ENCODE measurements around the gene EDAR. TPM values are rescaled to one million over a fixed set of nuclear protein-coding genes. Genes with fewer than 3 reads are reported as not detected.

Gene EDAR
- total RNA-seq, 2 donors from 2014 or later: 0.69 to 1.1 TPM

- DNase-seq: no peak
- Histone ChIP-seq H3K27me3 (no peaks in the 10 kb centered on the region), H3K4me1 (no peaks in the 10 kb centered on the region), H3K9me3 (no peaks in the 10 kb centered on the region), H3K27ac (no peak overlapping the region), H3K4me3 (no peak overlapping the region), H3K9ac (ENCODE audit: low read depth in 2 of 2, low read length in 2 of 2) (no peak overlapping the region), H3K36me3 (no peaks in the 10 kb centered on the region)
- intact Hi-C loops (cut with DNase I): no loop called here
- no peak for TF ChIP-seq CTCF (IDR thresholded peaks at IDR 0.05)
Observed at GRCh38 chr2:108910011-108910431, 79.0 kb downstream of the EDAR start.

GRCh38 chr2:108909275-108909823 is 79.7 kb downstream of the EDAR start:
- Histone ChIP-seq H3K4me3 (no peak overlapping the region), H3K27ac (no peak overlapping the region), H3K27me3 (no peaks in the 10 kb centered on the region), H3K4me1 (no peaks in the 10 kb centered on the region), H3K9ac (ENCODE audit: low read depth in 2 of 2, low read length in 2 of 2) (no peak overlapping the region), H3K9me3 (no peaks in the 10 kb centered on the region), H3K36me3 (no peaks in the 10 kb centered on the region)
- no peak for DNase-seq
- TF ChIP-seq CTCF (IDR thresholded peaks at IDR 0.05): no peak
- intact Hi-C loops (cut with DNase I): no loop called here

GRCh38 chr2:108908713-108909070 is 80.3 kb downstream of the EDAR start:
- no peak for DNase-seq

GRCh38 chr2:108907822-108908712 is 81.0 kb downstream of the EDAR start:
- Histone ChIP-seq H3K9ac (ENCODE audit: low read depth in 2 of 2, low read length in 2 of 2) (no peak overlapping the region), H3K27me3 (no peaks in the 10 kb centered on the region), H3K36me3 (no peaks in the 10 kb centered on the region), H3K9me3 (no peaks in the 10 kb centered on the region), H3K4me3 (no peak overlapping the region), H3K27ac (no peak overlapping the region), H3K4me1 (no peaks in the 10 kb centered on the region)
- no peak for DNase-seq
- TF ChIP-seq CTCF (IDR thresholded peaks at IDR 0.05): no peak
- intact Hi-C loops (cut with DNase I): no loop called here

More at GRCh38 chr2:108908713-108909070, 80.3 kb downstream of the EDAR start:
- H3K4me3 ChIP-seq: no peak overlapping the region
- H3K4me1 ChIP-seq: no peaks in the 10 kb centered on the region
- no peaks in the 10 kb centered on the region for H3K9me3 ChIP-seq
- no peak overlapping the region for H3K27ac ChIP-seq
- no peaks in the 10 kb centered on the region for H3K36me3 ChIP-seq
- intact Hi-C loops (cut with DNase I): no loop called here
- no peaks in the 10 kb centered on the region for H3K27me3 ChIP-seq
- no peak overlapping the region for H3K9ac ChIP-seq (ENCODE audit: low read depth in 2 of 2, low read length in 2 of 2)
- no peak for TF ChIP-seq CTCF (IDR thresholded peaks at IDR 0.05)

GRCh38 chr2:108906403-108907077 is 82.5 kb downstream of the EDAR start:
- intact Hi-C loops (cut with DNase I): no loop called here
- peak; percentile 16 for DNase-seq
- no peak overlapping the region for H3K9ac ChIP-seq (ENCODE audit: low read depth in 2 of 2, low read length in 2 of 2)

More at GRCh38 chr2:108906403-108907077, 82.5 kb downstream of the EDAR start:
- H3K4me3 ChIP-seq: no peak overlapping the region
- TF ChIP-seq CTCF (IDR thresholded peaks at IDR 0.05): no peak
- no peaks in the 10 kb centered on the region for H3K36me3 ChIP-seq
- H3K27me3 ChIP-seq: no peaks in the 10 kb centered on the region
- no peaks in the 10 kb centered on the region for H3K9me3 ChIP-seq
- no peaks in the 10 kb centered on the region for H3K4me1 ChIP-seq
- H3K27ac ChIP-seq: no peak overlapping the region
